ENCODE results near the gene RAD17.

RAD17 gene

GRCh38 chr5:69414885-69415583 lies 45.4 kb downstream of the RAD17 start, which contains the start of gene MARVELD2:
Gene MARVELD2 (plus strand): TSS chr5:69415116. CDS start chr5:69419386, 4,270 bp downstream.
- TF ChIP-seq CTCF (IDR thresholded peaks at IDR 0.05; ENCODE audit: low read depth, low read length, missing control alignments), result peak; percentile 53
- H3K36me3 ChIP-seq (replicated peaks), result peaks cover 4% of the 10 kb centered on the region
- in situ Hi-C loops (cut with HindIII; ENCODE audit: low pct_ligation_motif_present, low sequenced_read_pairs), result no loop called here
- H3K27ac ChIP-seq, result no peak within 1 kb of the TSS
- DNase-seq, result peak; percentile 19
- no peaks in the 10 kb centered on the region for H3K27me3 ChIP-seq (replicated peaks)
- peak within 1 kb of the TSS; percentile 59 for H3K4me3 ChIP-seq (ENCODE audit: low read depth, low read length)

- Histone ChIP-seq H3K36me3 (replicated peaks) (peaks cover 3% of the 10 kb centered on the region), H3K27me3 (replicated peaks) (no peaks in the 10 kb centered on the region), H3K27ac (no peak overlapping the region), H3K4me3 (ENCODE audit: low read depth, low read length) (peak overlapping the region; percentile 59)
- in situ Hi-C loops (cut with HindIII; ENCODE audit: low pct_ligation_motif_present, low sequenced_read_pairs), result no loop called here
- DNase-seq, result no peak
- no peak for TF ChIP-seq CTCF (IDR thresholded peaks at IDR 0.05; ENCODE audit: low read depth, low read length, missing control alignments)
Observed at GRCh38 chr5:69415584-69415958, 46.0 kb downstream of the RAD17 start.

- in situ Hi-C loops (cut with HindIII; ENCODE audit: low pct_ligation_motif_present, low sequenced_read_pairs), result no loop called here
- Histone ChIP-seq H3K27ac (no peak overlapping the region), H3K36me3 (replicated peaks) (peaks cover 2% of the 10 kb centered on the region), H3K4me3 (ENCODE audit: low read depth, low read length) (no peak overlapping the region), H3K27me3 (replicated peaks) (no peaks in the 10 kb centered on the region)
- no peak for TF ChIP-seq CTCF (IDR thresholded peaks at IDR 0.05; ENCODE audit: low read depth, low read length, missing control alignments)
- no peak for DNase-seq
Observed at GRCh38 chr5:69416180-69416579, 46.6 kb downstream of the RAD17 start.

GRCh38 chr5:69416699-69417098 lies 47.1 kb downstream of the RAD17 start:
- in situ Hi-C loops (cut with HindIII; ENCODE audit: low pct_ligation_motif_present, low sequenced_read_pairs), result no loop called here
- DNase-seq, result no peak
- Histone ChIP-seq H3K27ac (no peak overlapping the region), H3K36me3 (replicated peaks) (no peaks in the 10 kb centered on the region), H3K4me3 (ENCODE audit: low read depth, low read length) (no peak overlapping the region), H3K27me3 (replicated peaks) (no peaks in the 10 kb centered on the region)
- TF ChIP-seq CTCF (IDR thresholded peaks at IDR 0.05; ENCODE audit: low read depth, low read length, missing control alignments), result no peak

- in situ Hi-C loops (cut with HindIII; ENCODE audit: low pct_ligation_motif_present, low sequenced_read_pairs), result no loop called here
- TF ChIP-seq CTCF (IDR thresholded peaks at IDR 0.05; ENCODE audit: low read depth, low read length, missing control alignments), result no peak
Observed at GRCh38 chr5:69418554-69418953, 48.9 kb downstream of the RAD17 start.

More at GRCh38 chr5:69418554-69418953, 48.9 kb downstream of the RAD17 start:
- no peak for DNase-seq
- no peak overlapping the region for H3K27ac ChIP-seq
- no peaks in the 10 kb centered on the region for H3K27me3 ChIP-seq (replicated peaks)
- H3K4me3 ChIP-seq (ENCODE audit: low read depth, low read length), result no peak overlapping the region
- H3K36me3 ChIP-seq (replicated peaks), result no peaks in the 10 kb centered on the region
